CD4-positive, alpha-beta T cell (primary cell): Measurements from ENCODE around the gene SMIM10L1. TPM values are rescaled to one million over a fixed set of nuclear protein-coding genes. Genes with fewer than 3 reads are reported as not detected.

Source experiments
- ATAC-seq: fragments of 200-7000 bp; cut with Tn5 transposase; one replicate; pipeline ENCODE4 v1.10.0; 2022; ENCODE audit warnings: mild to moderate bottlenecking; ENCODE audit not compliant: poor library complexity
- CTCF ChIA-PET: fragments of 350-600 bp; sonication (Branson Sonifier 250); formaldehyde crosslinking; loops from one replicate; lab custom pipeline; 2021; ENCODE audit warnings: antibody characterized with exemption, inconsistent platforms; lab: Charles Lee
- POLR2A ChIA-PET: fragments of 350-600 bp; sonication (Branson Sonifier 250); formaldehyde crosslinking; loops from one replicate; lab custom pipeline; 2021; ENCODE audit warnings: antibody characterized with exemption, inconsistent platforms; lab: Charles Lee
- DNase-seq, 14 experiments: peaks; one replicate each; pipeline ENCODE4 v3.0.0-alpha.2; 2013 to 2020; ENCODE audit warnings: mixed read lengths in 2 of 14
- H3K27ac ChIP-seq, 2 donors: one replicate each; pipeline versions ENCODE4 v1.5.1 to v1.7.0; 2013; ENCODE audit warnings: low read length in 2 of 2, low read depth in 1 of 2, mild to moderate bottlenecking in 1 of 2
- H3K27me3 ChIP-seq, 2 experiments: 1 replicate in 1 of 2; 2 replicates in 1 of 2; pipeline versions ENCODE4 v1.6.1 to v1.7.0; 2013; ENCODE audit warnings: low read length in 2 of 2, control low read depth in 1 of 2, mild to moderate bottlenecking in 1 of 2, moderate library complexity in 1 of 2; ENCODE audit not compliant: insufficient read depth in 2 of 2, control insufficient read depth in 1 of 2
- H3K36me3 ChIP-seq: one replicate; pipeline ENCODE4 v1.6.1; 2013; ENCODE audit warnings: low read length, control low read depth; ENCODE audit not compliant: insufficient read depth
- H3K4me1 ChIP-seq: one replicate; pipeline ENCODE4 v1.6.1; 2013; ENCODE audit warnings: low read length, control low read depth; ENCODE audit not compliant: insufficient read depth
- H3K4me3 ChIP-seq: one replicate; pipeline ENCODE4 v1.5.1; 2013; ENCODE audit warnings: mild to moderate bottlenecking, low read length, moderate library complexity
- H3K9me3 ChIP-seq, 2 experiments: 1 replicate in 1 of 2; 2 replicates in 1 of 2; pipeline versions ENCODE4 v1.6.1 to v1.7.0; 2013; ENCODE audit warnings: low read length in 2 of 2, mild to moderate bottlenecking in 2 of 2, control low read depth in 1 of 2, moderate library complexity in 1 of 2; ENCODE audit not compliant: control insufficient read depth in 1 of 2, insufficient read depth in 1 of 2
- H3K27ac Mint-ChIP-seq: one replicate; pipeline ENCODE4 v1.8.0; 2020; ENCODE audit warnings: mixed read lengths
- H3K27me3 Mint-ChIP-seq: one replicate; pipeline ENCODE4 v1.8.0; 2021; ENCODE audit warnings: mixed read lengths
- H3K36me3 Mint-ChIP-seq: one replicate; pipeline ENCODE4 v1.8.0; 2021; ENCODE audit warnings: low read depth, mixed read lengths
- H3K4me1 Mint-ChIP-seq: one replicate; pipeline ENCODE4 v1.8.0; 2021; ENCODE audit warnings: low read depth, mixed read lengths
- H3K4me3 Mint-ChIP-seq: one replicate; pipeline ENCODE4 v1.8.0; 2020; ENCODE audit warnings: mild to moderate bottlenecking, mixed read lengths
- H3K9me3 Mint-ChIP-seq: one replicate; pipeline ENCODE4 v1.8.0; 2020; ENCODE audit warnings: mixed read lengths
- CTCF ChIP-seq: fragments of 200-600 bp; IDR thresholded peaks from one replicate; pipeline ENCODE4 v1.8.0; 2022; ENCODE audit warnings: antibody characterized with exemption, mild to moderate bottlenecking
- intact Hi-C, 2 experiments: fragments of 100-400 bp; cut with DNase I in 1 of 2; cut with micrococcal nuclease in 1 of 2; formaldehyde crosslinking; loops; one replicate each; pipeline versions ENCODE4 v1.15.1 to v1.9.0; 2023 to 2025; cut with DNase I, micrococcal nuclease
- total RNA-seq, 174 experiments: library from RNA in 2 of 174; stranded (reverse) in 2 of 174; gene quantifications; one replicate each; pipeline ENCODE4 v1.2.3 and lab custom pipeline; 2021 to 2026

SMIM10L1 gene
- total RNA-seq, 2 experiments from 2014 or later = 9.0 to 9.6 TPM

GRCh38 chr12:11202811-11203210 is 31.8 kb downstream of the SMIM10L1 start:
- Histone ChIP-seq H3K4me1 (no peaks in the 10 kb centered on the region), H3K36me3 (no peaks in the 10 kb centered on the region), H3K27ac (no peak overlapping the region), H3K9me3 (no peaks in the 10 kb centered on the region), H3K4me3 (no peak overlapping the region), H3K27me3 (no peaks in the 10 kb centered on the region)
- intact Hi-C loops = loop anchor here in 1 of 2 experiments (10.0 kb wide), 1 partner anchor 282 kb away; no protein-coding TSS in a partner anchor
- no peak for TF ChIP-seq CTCF
- ChIA-PET POLR2A (no interaction called here), CTCF (no interaction called here)
- no peaks in the 10 kb centered on the region for H3K4me1 Mint-ChIP-seq
- H3K4me3 Mint-ChIP-seq = no peak overlapping the region
- no peaks in the 10 kb centered on the region for H3K9me3 Mint-ChIP-seq
- no peaks in the 10 kb centered on the region for H3K27me3 Mint-ChIP-seq
- ATAC-seq (no peak), DNase-seq (no peak)
- no peak overlapping the region for H3K27ac Mint-ChIP-seq
- no peaks in the 10 kb centered on the region for H3K36me3 Mint-ChIP-seq

GRCh38 chr12:11204173-11204572 is 33.2 kb downstream of the SMIM10L1 start:
- H3K27ac ChIP-seq = no peak overlapping the region
- Mint-ChIP-seq H3K9me3 (no peaks in the 10 kb centered on the region), H3K36me3 (no peaks in the 10 kb centered on the region), H3K27ac (no peak overlapping the region), H3K27me3 (no peaks in the 10 kb centered on the region), H3K4me3 (no peak overlapping the region), H3K4me1 (no peaks in the 10 kb centered on the region)
- ATAC-seq (no peak), DNase-seq (no peak)
- intact Hi-C loops = loop anchor here in 1 of 2 experiments (10.0 kb wide), 1 partner anchor 281 kb away; no protein-coding TSS in a partner anchor
- H3K27me3 ChIP-seq = no peaks in the 10 kb centered on the region
- no peaks in the 10 kb centered on the region for H3K4me1 ChIP-seq
- no peaks in the 10 kb centered on the region for H3K36me3 ChIP-seq
- H3K9me3 ChIP-seq = no peaks in the 10 kb centered on the region
- no peak for TF ChIP-seq CTCF
- ChIA-PET CTCF (no interaction called here), POLR2A (interaction anchor here (0.6 kb wide), 2 partner anchors 444 to 621 kb away, joined by 3 to 4 read pairs; no protein-coding TSS in a partner anchor)
- H3K4me3 ChIP-seq = no peak overlapping the region

- no peaks in the 10 kb centered on the region for H3K4me1 Mint-ChIP-seq
- H3K27ac Mint-ChIP-seq = no peak overlapping the region
- peaks cover 30% of the 10 kb centered on the region for H3K36me3 Mint-ChIP-seq
- Histone ChIP-seq H3K4me3 (no peak overlapping the region), H3K9me3 (no peaks in the 10 kb centered on the region), H3K27me3 (no peaks in the 10 kb centered on the region), H3K4me1 (no peaks in the 10 kb centered on the region), H3K27ac (no peak overlapping the region), H3K36me3 (no peaks in the 10 kb centered on the region)
- no peak for DNase-seq
- intact Hi-C loops = loop anchor here in 1 of 2 experiments (10.0 kb wide), 1 partner anchor 276 kb away; no protein-coding TSS in a partner anchor
- CTCF ChIA-PET = interaction anchor here (0.6 kb wide), 1 partner anchor 514 kb away, joined by 3 read pairs; no protein-coding TSS in a partner anchor
- no peak for ATAC-seq
- H3K9me3 Mint-ChIP-seq = peaks cover 10% of the 10 kb centered on the region
- H3K27me3 Mint-ChIP-seq = no peaks in the 10 kb centered on the region
- POLR2A ChIA-PET = interaction anchor here (0.6 kb wide), 1 partner anchor 472 kb away, joined by 3 read pairs; no protein-coding TSS in a partner anchor
- H3K4me3 Mint-ChIP-seq = no peak overlapping the region
- no peak for TF ChIP-seq CTCF
Observed at GRCh38 chr12:11209113-11209512, 38.1 kb downstream of the SMIM10L1 start.

Other genes starting within 250 kb of the SMIM10L1 start
- not detected for gene PRH2, start 242.0 kb upstream of the SMIM10L1 start, total RNA-seq
- 1 to 10 TPM in 1 of 2 experiments, under 1 TPM in 1; 0.91 to 1.1 TPM for gene TAS2R14, start 231.9 kb upstream of the SMIM10L1 start, total RNA-seq
- under 1 TPM; 0.36 to 0.67 TPM for gene TAS2R50, start 184.3 kb upstream of the SMIM10L1 start, total RNA-seq
- 1 to 10 TPM in 1 of 2 experiments, under 1 TPM in 1; 0.75 to 1.0 TPM for gene TAS2R20, start 172.9 kb upstream of the SMIM10L1 start, total RNA-seq
- 1 to 10 TPM in 1 of 2 experiments, under 1 TPM in 1; 0.71 to 1.2 TPM for gene TAS2R19, start 148.6 kb upstream of the SMIM10L1 start, total RNA-seq
- gene TAS2R31, start 139.8 kb upstream of the SMIM10L1 start, total RNA-seq = 1 to 10 TPM; 1.7 to 1.9 TPM
- gene TAS2R46, start 108.9 kb upstream of the SMIM10L1 start, total RNA-seq = 1 to 10 TPM; 1.5 to 1.6 TPM
- gene TAS2R43, start 78.9 kb upstream of the SMIM10L1 start, total RNA-seq = 1 to 10 TPM; 2.3 to 3.1 TPM
- 1 to 10 TPM; 4.9 to 5.6 TPM for gene TAS2R30, start 36.5 kb upstream of the SMIM10L1 start, total RNA-seq
- not detected for gene TAS2R42, start 15.7 kb downstream of the SMIM10L1 start, total RNA-seq
- not detected for gene PRB3, start 98.5 kb downstream of the SMIM10L1 start, total RNA-seq
- not detected for gene PRB4, start 139.2 kb downstream of the SMIM10L1 start, total RNA-seq
- not detected for gene PRB2, start 224.4 kb downstream of the SMIM10L1 start, total RNA-seq